ENCODE measurements around the gene PMFBP1.

PMFBP1 gene

GRCh38 chr16:72189865-72190371, 18.0 kb upstream of the PMFBP1 start:
- no peak for DNase-seq (ENCODE audit: extremely low read depth, low read depth)
- no peak overlapping the region for H3K4me3 ChIP-seq (replicated peaks; ENCODE audit: low read depth, low read length)
- no peak for TF ChIP-seq CTCF (IDR thresholded peaks at IDR 0.05; ENCODE audit: low read depth, low read length, missing control alignments)

GRCh38 chr16:72188541-72188940, 16.6 kb upstream of the PMFBP1 start:
- DNase-seq (ENCODE audit: extremely low read depth, low read depth), result no peak
- H3K4me3 ChIP-seq (replicated peaks; ENCODE audit: low read depth, low read length), result no peak overlapping the region
- no peak for TF ChIP-seq CTCF (IDR thresholded peaks at IDR 0.05; ENCODE audit: low read depth, low read length, missing control alignments)

- no peak for TF ChIP-seq CTCF (IDR thresholded peaks at IDR 0.05; ENCODE audit: low read depth, low read length, missing control alignments)
- DNase-seq (ENCODE audit: extremely low read depth, low read depth), result no peak
- H3K4me3 ChIP-seq (replicated peaks; ENCODE audit: low read depth, low read length), result no peak overlapping the region
Observed at GRCh38 chr16:72187551-72187950, 15.6 kb upstream of the PMFBP1 start.

- no peak for DNase-seq (ENCODE audit: extremely low read depth, low read depth)
- TF ChIP-seq CTCF (IDR thresholded peaks at IDR 0.05; ENCODE audit: low read depth, low read length, missing control alignments), result no peak
- no peak overlapping the region for H3K4me3 ChIP-seq (replicated peaks; ENCODE audit: low read depth, low read length)
Observed at GRCh38 chr16:72182976-72183375, 11.0 kb upstream of the PMFBP1 start.

DNA sequence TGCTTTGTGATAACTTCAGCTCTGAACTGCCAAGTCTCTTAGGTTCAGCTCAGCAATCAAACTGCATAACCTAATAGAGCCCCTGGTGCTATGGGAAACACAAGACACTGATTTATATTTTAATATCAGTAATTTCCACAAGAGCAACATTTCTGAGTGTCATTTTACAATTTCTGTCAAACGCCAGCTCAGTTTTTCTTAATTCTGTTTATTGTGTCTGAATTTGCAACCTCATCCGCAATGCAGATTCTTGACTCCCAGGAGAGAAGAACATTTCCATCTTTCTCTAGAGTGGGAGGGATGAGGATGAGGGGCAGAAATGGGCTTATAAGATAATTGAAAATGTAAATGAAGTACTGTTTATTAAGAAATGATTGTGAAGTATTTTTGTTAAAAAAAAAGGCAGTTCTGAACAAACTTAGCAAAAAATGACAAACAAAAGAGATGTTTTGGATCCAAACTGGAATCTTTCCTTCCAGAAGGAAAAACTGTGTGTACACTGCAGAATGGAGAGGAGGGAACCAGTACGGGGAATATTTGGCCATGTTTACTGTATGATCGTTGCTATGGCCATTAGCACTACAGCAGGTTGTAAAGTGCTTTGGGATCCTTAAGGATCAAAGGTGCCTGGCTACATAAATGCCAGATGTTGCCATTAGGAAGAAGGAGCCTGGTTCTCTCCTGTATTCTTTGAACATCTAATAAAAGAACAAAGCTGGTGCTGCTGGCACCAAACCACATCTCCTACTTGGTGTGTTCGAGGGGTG, 7.4 kb upstream of the PMFBP1 start:
- no peak for TF ChIP-seq CTCF (IDR thresholded peaks at IDR 0.05; ENCODE audit: low read depth, low read length, missing control alignments)
- no peak for DNase-seq (ENCODE audit: extremely low read depth, low read depth)
- H3K4me3 ChIP-seq (replicated peaks; ENCODE audit: low read depth, low read length), result no peak overlapping the region

- no peak for TF ChIP-seq CTCF (IDR thresholded peaks at IDR 0.05; ENCODE audit: low read depth, low read length, missing control alignments)
- no peak for DNase-seq (ENCODE audit: extremely low read depth, low read depth)
- H3K4me3 ChIP-seq (replicated peaks; ENCODE audit: low read depth, low read length), result no peak overlapping the region
Observed at GRCh38 chr16:72174726-72175125, 2.8 kb upstream of the PMFBP1 start.
